Raji (cell line): ENCODE measurements around the gene ZNF831.

Experiments
- POLR2A ChIP-seq: IDR thresholded peaks from 2 replicates; pipeline ENCODE4 v1.6.1; 2011; ENCODE audit warnings: low read depth, low read length, control low read depth; ENCODE audit not compliant: insufficient read depth

Gene ZNF831

DNA sequence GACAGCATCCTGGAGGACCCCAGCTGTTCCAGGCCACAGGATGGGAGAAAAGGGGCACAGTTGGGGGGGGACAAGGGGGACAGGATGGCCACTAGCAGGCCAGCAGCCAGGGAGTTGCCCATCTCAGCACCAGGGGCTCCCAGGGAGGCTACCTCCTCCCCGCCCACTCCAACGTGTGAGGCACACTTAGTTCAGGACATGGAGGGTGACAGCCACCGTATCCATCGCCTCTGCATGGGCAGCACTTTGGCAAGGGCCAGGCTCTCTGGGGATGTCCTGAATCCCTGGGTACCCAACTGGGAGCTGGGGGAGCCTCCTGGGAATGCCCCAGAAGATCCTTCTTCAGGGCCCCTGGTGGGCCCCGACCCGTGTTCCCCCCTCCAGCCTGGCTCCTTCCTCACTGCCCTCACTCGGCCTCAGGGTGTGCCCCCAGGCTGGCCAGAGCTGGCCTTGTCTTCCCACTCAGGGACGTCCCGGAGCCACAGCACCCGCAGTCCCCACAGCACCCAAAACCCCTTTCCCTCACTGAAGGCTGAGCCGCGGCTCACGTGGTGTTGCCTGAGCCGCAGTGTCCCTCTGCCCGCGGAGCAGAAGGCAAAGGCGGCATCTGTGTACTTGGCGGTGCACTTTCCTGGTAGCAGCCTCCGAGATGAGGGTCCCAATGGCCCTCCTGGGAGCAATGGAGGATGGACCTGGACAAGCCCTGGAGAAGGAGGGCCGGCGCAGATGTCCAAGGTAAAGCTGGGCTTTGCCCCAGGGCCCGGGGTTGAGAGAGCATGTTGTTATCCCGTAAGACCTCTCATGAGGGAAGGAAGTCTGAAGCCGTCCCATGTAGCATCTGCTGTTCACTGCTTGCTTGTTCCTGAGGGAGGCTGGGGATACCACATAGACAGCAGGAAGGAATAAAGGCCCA, 30.7 kb downstream of the ZNF831 start:
- no peak for TF ChIP-seq POLR2A

DNA sequence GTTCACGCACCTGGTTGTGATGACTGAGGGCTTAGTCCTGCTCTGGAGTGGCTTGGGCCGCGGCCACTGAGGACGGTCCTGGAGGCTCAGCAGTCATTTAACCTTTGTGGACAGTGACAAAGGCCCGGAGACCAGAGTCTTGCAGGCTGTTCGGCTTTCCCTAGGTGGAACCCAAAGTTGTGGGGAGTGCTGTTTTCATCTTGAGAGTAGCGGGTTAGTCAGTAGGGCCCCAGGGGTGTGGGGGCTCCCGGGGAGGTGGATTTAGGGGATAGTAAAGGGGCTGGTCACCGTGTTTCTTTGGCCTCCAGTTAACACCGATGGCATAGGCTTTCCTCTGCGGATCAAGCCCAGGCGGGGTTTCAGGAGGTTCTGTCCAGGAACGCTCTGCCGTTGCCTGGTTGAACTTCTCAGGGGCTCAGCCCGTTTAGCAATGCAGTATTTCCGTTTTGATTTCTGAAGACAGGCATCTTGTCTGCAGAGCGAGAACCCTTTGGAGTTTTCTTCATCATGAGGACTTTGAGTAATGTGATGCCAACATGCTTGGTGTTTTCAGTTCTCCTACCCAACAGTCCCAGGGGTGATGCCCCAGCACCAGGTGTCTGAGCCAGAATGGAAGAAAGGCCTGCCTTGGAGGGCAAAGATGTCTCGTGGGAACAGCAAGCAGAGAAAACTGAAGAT, 31.8 kb downstream of the ZNF831 start:
- TF ChIP-seq POLR2A, result no peak

DNA sequence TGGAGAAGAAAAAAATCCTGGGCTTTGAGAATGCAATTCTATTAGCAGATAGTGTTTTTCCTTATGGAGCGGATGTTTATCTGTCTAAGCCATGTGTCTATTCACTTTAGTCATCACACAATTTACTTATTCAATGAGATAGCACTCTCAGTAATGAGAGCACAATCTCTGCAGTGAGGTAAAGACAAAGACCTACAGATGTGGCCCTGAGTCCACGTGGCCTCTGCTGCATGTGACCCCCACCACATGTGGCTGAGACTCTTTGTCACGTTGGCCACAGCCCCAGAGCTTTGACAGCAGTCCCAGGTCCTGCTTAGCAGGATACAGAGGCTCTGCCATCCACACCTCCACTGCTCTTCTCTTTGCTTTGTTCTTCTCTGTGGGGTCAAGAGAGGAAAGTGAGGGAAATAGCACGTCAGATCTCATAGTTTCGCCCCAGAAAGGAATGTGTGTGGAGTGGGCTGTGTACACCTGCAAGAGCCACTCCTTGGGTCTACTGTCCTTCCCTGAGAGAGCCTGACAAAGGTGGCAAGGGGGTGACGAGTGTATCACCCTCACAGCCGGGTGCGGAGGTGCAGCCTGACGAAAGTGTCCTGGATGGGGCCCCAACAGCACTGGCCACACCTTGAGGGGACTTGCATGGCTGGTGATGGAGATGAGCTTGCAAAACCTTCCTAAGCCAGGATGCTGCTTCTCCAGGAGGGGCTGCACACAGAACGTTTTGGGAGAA, 40.7 kb downstream of the ZNF831 start:
- no peak for TF ChIP-seq POLR2A

DNA sequence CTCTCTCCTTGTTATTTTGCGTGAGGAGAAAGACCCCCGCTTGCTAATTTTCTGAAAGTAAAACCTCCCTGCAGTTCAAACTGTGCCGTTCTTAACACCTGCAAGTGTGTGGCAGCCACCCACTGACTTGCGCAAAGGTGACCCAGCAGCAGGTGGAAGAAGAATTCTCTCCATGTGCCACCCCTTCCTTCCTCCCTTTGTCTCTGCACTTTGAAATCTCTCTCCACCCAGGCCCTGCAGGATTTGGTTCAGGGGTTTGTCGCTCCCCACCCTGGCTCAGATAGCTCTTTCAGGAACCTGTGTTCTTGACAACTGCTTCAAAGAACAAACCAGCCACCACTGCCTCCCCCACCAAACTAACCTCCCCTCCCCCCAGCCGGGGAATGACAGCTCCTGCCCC, 41.4 kb downstream of the ZNF831 start:
- no peak for TF ChIP-seq POLR2A

DNA sequence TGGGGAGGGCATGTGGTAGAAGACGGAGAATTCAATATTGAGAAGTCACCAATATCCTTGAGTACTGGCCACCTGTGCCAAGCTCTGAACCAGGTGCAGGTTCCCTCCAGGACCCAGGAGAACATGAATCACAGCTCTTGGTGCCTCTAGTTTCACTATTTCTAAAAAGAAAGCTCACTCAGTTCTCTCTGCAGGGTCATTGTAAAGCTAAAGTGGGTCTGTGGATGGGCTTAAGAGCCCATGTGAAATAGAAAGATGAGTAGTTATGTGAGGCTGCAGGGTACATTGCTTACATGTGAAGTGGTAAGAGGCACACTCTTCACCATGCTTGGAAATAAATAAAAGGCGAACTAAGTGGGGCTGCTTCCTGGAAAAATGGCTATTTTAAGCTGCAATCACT, 43.6 kb downstream of the ZNF831 start:
- no peak for TF ChIP-seq POLR2A

DNA sequence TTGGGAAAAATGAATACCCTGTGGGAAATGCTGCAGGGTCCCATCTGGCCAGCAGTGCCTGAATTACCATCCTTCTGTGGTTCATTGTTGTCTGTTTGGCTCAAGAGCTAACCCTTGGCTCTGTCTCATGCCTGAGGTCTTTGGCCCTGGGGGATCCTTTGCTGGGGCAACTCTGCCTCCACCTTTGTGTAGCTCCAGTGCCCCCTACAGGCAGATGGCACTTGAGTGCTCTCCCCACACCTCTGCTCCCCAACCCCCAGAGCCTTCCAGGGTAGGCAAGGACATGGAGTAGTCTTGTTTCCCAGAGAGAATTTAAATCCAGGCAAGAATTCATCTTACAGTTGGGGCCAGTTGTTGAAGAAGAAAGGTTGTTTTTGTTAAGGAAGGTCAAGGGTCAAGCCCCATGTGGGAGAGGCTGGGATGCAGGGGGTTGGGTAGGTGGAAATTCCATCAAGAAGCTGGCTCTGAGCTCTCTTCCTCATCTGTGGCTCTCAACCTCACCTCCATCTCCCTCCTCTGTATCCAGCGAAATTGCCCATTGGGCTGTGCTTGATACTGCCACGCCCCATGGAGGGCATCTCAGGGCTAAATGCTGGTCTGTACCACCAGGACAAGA, 44.2 kb downstream of the ZNF831 start:
- no peak for TF ChIP-seq POLR2A

DNA sequence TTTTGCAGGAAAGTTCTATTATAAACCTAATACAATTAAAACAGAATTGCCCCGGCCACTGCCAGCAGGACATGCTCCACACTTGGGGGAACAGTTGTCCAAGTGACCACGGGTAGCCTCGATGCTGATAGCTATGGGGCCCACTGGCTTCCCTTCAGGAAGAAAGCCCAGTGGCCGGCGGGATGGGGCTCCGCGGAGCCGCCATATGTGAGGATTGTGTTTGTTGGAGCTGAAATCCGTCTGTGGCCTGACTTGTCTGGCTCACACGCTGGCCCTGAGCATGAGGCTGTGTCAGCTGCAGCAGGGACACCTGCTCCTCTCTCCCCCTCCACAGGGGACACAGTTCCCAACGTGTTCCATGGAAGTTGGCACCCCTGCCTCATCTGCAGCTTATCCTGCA, 46.6 kb downstream of the ZNF831 start:
- no peak for TF ChIP-seq POLR2A

- TF ChIP-seq POLR2A, result no peak
These were observed 47.7 kb downstream of the ZNF831 start for GRCh38 chr20:59211208-59211765.

DNA sequence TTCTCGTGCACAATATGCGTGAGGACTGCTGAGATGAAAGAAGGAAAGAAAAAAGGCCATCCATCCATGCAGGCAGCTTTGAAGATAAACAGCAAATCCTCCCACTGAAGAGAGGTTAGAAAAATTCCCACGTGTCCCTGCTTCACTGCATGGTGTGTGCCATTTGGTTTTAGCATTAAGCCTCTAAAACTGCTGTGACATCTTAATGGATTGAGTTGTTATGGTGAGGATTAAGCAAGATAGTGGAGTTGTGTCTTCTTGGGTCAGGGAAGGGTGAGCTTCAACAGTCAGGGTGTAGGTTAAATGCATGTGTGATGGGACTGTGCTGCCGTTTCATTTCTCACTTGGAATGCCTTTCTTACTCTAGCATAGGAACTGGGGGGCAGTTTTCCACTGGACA, 50.5 kb downstream of the ZNF831 start:
- TF ChIP-seq POLR2A, result no peak

- TF ChIP-seq POLR2A, result no peak
These were observed 51.3 kb downstream of the ZNF831 start for GRCh38 chr20:59214606-59215547.

- no peak for TF ChIP-seq POLR2A
These were observed 53.6 kb downstream of the ZNF831 start for GRCh38 chr20:59217173-59217572.

DNA sequence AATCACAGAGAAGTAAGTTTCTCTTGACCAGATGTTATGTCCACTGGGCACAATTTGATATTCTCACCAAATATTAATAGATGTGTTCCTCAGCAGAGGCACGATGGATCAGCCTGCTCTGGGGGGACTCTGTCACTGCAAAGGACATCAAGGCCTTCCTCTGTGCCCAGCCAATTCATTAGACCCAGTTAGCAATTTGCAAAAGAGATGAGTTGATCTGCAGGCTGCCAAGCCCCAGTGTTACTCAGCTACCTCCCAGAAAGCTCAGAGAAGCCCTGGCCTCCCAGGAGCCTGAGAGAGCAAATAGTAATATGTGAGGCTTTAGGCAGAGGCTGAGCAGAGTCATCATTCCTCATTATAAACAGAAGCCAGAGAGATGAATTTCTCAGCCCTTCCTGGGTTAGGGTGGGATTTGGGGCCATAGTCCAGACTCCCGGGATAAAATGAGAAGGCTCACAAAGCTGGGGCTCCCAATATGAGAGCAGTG, 54.2 kb downstream of the ZNF831 start:
- no peak for TF ChIP-seq POLR2A

DNA sequence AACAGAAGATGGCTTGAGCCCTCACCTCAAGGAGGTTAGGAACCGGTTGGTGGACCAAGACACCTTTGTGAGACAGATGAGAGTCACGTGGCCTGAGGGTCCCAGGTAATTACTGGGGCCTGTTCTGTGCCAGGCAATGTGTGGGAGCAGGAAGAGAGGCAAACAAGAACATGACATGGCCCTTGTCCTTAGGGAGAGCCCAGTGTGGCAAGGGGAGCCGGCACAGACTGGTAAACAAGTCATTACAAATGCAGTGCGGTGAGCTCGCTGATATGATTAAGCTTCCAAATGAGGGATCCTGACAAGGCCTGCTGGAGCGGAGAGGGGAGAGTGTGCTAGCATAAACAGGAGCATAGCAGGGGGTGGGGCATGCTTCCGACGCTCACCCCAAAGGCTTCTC, 55.6 kb downstream of the ZNF831 start:
- no peak for TF ChIP-seq POLR2A

DNA sequence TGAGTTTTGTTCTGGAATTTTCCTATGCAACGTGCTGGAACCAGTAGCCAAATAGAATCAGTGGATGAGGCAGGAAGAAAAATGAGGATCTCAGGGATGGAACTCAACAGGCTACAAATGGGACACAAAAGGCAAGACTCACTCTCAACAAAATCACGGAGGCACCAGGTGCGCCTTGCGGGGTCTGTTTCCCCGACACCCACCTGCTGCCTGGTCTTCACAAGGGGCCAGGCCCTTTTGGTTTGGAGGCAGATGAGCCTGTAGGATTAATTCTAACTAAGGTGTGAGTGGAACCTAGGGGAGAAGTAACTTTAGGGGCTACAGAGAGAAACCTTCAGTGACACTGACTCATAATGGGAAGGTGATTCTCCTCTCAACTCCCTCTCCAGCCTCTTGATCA, 56.5 kb downstream of the ZNF831 start:
- no peak for TF ChIP-seq POLR2A
